ENCODE data around the gene TPRG1.

TPRG1 gene, protein sequence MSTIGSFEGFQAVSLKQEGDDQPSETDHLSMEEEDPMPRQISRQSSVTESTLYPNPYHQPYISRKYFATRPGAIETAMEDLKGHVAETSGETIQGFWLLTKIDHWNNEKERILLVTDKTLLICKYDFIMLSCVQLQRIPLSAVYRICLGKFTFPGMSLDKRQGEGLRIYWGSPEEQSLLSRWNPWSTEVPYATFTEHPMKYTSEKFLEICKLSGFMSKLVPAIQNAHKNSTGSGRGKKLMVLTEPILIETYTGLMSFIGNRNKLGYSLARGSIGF

DNA sequence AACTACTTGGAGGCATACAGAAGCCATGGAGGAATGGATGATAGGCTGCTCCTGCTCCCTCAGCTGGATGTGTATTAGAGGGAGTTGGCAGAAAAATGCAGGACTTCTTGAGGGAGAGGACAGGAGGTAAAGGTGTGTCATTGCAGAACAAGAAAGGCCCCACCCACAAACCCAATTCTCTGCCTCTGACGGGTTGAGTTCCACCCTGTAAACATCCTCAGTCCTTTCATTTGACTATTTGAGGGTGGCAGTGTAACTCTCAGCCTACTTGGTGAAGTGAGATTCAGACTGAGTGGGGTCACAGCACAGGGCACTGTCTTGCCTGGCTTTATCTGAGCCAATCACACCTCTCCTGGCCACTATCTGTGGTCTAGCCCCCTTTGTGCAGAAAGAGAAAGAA, at the start of gene TPRG1:
TPRG1 (plus strand) TSS at position 265 of the 400 bp plus-strand sequence. CDS start 35,414 bp downstream, outside the sequence.
- no peak for DNase-seq (ENCODE audit: low read depth in 2 of 2)

DNA sequence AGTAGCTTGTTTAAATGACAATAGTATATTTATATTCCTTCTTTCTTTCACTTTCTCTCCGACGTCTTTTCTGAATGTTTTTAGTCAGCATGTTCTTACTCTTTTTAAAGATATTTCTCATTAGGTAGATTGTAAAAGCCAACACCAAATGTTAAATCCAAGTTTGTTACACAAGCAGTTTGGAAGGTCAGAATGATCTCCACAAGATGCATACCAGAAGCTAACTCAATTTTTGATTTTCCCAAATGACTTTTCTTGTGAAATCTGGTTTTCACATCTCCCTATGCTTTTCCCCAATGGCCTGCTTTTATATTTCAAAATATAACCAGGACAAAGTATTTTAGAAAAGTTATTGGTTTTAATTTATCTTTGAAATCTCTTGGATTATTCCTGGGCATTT, 49.7 kb upstream of the TPRG1 start:
- no peak for DNase-seq (ENCODE audit: low read depth in 2 of 2)

DNA sequence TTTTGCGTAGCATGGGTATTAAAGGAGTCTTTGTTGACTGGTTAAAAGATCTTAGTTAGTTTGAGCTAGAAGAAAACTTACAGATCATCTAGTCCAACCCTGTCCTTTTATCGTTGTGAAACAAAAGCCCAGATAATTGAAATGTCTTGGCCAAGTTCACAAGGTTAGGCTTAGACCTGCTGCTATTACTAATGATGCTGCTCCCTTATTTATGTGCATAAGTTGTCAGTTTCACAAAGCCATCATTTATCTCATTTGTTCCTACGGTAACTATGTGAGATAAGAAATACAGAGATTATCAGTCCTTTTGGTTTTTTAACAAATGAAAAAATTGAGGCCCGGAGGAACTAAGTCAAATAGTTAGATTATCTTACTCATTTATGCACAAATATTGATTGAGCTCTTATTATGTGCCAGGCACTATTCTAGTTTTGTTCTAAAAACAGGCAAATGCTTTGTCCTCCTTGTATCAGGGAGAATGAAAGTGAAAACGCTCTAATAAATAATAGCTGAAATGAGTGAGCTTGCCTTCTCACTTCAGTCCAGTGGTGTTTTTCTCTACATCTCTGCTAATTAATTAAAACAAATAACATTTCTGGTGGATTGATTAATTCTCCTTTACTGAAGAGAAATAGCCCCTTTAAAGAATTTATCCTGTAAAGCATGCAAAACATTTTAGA, 49.1 kb upstream of the TPRG1 start:
- DNase-seq (ENCODE audit: low read depth in 2 of 2) = no peak

DNA sequence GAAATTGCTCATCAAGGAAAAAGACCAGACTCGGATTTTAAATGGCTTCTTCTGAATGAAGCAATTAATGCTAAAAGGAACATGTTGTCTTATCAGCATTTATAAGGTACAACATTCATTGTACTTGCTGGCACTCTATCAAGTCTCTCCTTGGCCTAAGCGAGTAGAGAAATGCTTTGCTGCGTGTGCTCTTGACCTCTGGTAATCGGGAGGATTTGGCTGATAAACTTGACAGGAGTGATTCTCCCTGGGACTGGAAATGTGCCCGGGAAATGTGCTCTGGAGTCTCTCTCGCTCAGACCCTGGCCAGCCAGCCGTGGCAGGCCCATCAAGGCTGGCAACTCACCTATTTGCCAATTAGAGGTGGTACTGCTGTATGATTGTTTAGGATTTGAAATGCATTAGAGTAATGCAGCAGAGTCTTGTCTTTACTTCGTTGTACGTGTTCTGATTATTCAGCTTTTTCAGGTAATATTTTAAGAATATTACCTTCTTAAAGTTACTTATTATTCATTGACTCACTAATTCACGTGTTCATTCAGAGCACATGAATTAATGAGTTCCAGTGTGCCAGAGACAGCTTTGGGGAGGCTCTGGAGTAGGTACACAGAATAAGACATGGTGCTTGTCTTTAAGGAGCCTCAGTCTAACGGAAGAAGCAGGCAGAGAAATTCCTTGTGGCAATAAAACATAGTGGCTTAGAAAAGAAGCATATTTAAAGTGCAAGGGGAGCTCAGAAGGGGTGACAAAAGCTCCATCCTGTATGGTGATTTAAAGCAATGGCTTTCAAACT, 48.0 kb upstream of the TPRG1 start:
- no peak for DNase-seq (ENCODE audit: low read depth in 2 of 2)

DNA sequence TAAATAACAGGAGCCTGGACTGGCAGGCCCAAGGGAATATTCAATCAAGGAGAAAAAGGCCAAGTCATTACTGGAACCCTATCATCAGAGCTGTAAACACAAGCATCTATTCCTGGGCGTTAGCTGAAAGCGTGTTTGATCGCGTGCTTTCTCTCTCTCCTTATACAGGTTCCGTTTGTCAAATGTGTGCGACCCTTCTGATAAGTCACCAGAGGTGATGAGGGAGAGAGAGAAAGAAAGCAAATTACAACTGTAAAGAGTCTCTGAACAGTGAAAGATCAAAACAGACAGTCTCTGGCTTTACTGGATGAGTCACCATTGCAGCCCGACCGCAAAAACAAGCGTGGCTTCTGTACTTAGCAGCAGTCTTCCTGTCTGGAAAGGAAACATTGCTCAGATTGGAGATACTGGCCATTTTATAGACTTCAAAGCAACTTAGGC, 39.5 kb upstream of the TPRG1 start:
- DNase-seq (ENCODE audit: low read depth in 2 of 2) = peak; percentile 42 to 62

DNA sequence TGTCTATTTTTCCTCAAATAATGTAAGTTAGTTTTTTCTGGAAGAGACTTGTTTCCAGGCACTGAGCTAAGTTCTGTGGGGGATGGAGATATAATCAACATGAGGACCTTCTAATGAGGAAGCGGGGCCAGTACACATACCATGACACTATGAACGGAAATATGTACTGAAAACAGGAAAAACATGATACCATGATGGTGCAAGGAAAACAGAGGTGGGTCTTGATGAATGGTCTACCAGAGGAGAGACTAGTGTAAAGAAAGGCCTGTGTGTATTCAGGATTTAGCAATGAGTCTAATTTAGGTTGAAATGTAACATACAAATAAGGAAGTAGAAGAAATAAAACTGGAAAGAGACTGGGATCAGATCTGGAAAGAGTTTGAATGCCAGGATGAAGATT, 38.9 kb upstream of the TPRG1 start:
- DNase-seq (ENCODE audit: low read depth in 2 of 2) = no peak

DNA sequence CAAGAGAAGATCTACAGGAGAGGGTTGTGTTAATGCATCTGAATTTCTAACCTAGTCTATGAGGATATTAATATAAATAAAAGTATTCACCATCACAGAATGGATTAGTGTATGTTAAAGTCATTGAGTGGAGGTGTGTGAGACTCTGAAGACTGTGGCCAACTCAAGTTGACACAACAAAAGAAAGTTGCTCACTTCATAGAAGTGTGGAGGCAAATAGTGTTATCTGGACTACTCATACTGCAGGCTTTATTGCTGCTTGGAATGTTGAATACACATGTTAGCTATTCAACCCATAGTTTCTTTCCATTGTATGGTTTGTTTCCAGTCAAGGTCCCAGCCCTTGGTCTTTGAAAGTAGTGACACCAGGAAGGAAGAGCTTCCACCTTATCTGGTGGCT, 38.0 kb upstream of the TPRG1 start:
- no peak for DNase-seq (ENCODE audit: low read depth in 2 of 2)

DNA sequence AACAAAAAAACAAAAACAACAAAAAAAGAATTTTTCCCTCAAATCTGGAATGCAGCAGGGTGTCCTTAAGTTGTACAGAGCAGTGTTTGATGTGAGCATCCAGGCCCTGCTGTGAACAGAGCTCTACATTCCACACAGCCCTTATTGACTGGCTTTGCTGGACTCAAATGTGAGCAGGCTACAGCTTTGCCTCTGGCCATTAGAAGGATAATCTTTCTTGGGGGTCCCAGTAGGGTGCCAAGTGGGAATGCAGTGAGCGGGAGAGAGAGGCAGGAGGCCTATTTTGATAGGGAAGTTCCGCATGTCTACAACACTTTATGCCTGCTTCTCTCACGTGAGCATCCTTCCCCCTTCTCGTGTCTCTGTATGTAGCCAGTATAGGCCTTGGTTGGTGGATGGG, 34.4 kb upstream of the TPRG1 start:
- no peak for DNase-seq (ENCODE audit: low read depth in 2 of 2)

DNA sequence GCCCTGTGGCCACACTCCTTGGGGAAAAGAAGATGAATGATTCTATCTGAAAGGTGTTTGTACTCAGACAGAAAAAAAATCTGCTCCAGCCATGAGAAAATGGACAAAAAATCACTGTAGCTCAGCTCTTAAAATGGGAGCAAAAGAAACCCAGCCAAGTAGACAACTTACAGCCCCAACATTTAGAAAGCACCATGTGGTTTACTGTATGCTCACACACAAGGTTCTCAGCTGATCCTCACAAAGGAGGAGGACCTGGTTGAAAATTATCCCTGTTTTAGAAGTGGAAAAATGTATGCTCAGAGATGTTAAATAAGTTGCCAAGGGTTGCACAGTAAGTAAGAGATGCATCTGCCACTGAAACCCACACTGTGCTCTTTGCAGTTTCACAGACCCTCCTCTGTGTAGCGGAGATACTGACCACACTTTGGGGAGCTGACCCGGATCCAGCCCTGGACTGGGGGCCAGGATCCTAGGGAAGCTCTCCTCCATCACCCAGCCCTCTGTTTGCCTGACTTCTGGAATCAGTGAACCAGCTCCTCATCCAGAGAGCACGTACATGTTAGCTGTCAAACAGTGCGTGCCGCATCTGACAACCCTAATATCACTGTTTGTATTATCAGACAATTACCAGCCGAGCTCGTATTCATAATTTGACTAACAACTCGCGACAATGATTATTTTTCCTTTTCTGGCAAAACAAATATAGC, 32.7 kb upstream of the TPRG1 start:
- no peak for DNase-seq (ENCODE audit: low read depth in 2 of 2)

DNA sequence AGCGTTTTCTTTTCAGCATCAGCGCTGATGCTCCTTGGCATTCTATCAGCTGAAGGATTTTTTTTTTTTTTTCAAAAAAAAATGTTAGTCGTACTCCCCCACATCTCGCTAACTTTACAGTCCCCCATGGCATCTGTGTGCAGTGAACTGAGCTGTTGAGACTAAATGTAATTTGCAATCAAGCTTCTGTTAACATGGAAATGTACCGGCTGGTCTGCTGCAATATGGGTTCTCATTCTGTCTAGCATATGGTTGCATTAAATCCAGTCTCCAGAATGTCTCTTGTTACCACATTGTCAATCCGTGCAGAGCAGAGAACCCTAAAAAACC, 32.2 kb upstream of the TPRG1 start:
- no peak for DNase-seq (ENCODE audit: low read depth in 2 of 2)

DNA sequence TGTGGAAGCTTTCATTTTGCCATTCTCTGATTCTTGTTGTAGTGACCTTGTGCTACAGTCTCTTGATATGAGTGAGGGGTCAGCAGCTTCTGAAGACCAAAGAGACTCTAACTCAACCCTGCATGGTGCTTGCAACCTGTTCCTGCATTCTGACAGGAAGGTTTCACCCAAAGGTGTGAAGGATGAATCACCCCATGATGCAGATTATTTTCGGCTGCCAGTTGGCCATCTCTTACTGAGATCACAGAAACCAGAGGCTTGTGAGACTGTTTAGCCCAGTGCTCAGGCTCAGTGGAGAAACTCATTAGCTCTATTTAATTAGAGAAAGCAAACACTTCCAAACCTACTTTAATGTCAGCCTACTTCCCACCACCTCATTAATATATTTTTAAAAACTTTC, 29.2 kb upstream of the TPRG1 start:
- DNase-seq (ENCODE audit: low read depth in 2 of 2) = no peak

DNA sequence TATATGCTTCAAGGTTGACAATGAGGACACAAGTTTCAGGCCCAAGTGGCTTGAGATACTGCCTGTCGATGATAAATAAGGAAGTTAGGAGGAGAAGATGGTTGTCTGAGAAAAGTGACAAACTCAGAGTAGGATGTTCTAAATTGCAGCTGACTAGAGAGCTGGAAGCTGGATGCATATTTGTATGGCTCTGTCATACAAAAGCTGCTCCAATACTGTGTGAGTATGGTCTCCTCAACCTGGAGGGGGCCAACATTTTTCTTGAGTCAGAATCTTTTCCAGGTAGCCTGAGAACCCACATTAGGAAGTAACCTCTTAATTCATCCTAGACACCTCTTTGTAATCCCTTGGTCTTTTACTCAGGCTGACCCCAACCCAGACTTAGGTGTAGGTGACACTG, 28.4 kb upstream of the TPRG1 start:
- DNase-seq (ENCODE audit: low read depth in 2 of 2) = no peak

DNA sequence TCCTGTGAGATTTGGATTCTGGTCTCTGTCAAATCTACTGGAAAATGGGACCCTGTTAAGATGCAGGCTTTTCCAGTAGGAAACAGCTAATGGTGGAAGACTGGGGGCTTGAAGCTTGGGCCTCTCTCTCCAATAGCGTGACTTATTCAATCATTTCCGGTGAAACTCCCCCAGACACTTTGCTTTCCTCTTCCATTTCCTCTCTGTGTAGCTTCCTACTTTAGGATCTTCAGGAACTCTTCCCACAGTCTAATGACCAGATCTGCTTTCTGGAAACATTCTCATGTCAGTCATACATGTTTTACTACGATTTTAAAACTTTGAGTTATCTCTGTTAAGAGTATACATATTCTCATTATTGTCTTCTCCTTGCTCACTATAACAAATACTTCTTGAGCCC, 28.0 kb upstream of the TPRG1 start:
- no peak for DNase-seq (ENCODE audit: low read depth in 2 of 2)

DNA sequence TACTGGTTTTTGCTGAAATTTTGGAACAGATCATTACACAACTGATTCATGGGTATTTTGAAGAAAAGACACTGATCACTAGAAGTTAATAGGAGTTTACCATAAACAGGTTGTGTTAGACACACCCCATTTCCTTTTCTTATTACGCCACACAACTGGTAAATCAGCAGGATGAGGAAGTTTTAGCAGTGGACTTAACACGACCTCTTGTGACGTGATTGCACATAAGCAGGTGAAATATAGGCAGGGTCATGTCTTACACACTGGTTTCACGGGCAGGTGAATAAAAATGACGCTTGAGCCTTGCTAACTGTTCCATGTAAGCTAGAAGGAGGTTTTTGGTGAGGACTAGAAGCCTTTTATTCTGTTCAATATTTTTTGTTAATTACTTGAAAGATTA, 27.1 kb upstream of the TPRG1 start:
- DNase-seq (ENCODE audit: low read depth in 2 of 2) = no peak

DNA sequence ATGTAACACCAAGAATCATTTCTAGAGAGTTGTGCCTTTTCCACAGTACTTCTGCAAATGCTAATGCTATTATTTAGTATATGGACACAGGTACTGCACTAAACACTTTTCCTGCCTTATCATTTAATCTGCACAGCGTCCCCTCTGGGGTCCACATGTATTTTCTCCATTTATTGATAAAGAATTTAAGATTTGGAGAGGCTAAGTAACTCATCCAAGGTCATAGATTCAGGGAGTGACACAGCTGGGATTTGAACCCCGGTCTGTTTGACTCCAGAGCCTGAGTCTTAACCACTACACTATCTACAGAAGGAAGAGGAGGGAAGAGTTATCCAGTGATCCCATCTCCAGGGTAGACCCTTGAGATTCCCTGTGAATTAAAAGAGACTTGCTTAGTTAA, 24.9 kb upstream of the TPRG1 start:
- no peak for DNase-seq (ENCODE audit: low read depth in 2 of 2)

DNA sequence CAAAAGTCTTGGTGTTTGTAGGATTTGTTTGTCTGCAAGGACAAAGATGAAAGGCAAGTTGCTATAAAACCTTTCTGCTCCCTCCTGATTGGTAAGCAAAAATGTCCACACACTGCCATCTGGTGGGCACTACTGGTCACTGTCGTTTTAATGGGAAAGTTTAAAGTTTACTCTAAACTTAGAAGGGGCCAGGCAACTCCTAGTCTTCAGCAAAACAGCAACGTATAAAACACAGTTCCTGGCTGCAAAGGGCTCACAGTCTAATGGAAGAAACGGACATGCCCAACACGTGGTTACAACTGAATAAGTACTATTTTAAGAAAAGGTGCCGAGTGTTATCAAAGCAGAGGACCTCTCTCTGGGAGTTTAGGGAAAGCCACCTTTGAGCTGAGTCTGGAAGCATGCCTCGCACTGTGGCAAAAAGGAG, 23.7 kb upstream of the TPRG1 start:
- peak; percentile 55 to 64 for DNase-seq (ENCODE audit: low read depth in 2 of 2)

DNA sequence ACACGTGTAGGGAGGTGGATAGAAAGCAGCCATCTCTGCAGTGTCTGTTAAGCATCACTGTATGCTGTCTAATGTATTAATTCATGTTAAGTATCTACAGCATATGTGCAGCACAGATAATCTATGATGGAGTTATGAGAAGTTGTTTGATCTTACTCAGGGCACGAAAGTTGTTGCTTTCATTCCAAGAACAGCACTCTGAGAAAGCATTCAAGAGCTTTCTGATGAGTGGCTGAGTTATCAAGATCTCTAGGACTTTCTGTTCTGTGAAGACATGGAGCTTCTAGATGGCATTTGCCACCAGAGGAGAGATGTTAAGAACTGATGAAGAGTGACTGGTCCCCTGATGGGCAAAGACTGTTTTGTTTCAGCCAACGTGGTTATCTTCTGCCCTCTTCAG, 22.6 kb upstream of the TPRG1 start:
- no peak for DNase-seq (ENCODE audit: low read depth in 2 of 2)

DNA sequence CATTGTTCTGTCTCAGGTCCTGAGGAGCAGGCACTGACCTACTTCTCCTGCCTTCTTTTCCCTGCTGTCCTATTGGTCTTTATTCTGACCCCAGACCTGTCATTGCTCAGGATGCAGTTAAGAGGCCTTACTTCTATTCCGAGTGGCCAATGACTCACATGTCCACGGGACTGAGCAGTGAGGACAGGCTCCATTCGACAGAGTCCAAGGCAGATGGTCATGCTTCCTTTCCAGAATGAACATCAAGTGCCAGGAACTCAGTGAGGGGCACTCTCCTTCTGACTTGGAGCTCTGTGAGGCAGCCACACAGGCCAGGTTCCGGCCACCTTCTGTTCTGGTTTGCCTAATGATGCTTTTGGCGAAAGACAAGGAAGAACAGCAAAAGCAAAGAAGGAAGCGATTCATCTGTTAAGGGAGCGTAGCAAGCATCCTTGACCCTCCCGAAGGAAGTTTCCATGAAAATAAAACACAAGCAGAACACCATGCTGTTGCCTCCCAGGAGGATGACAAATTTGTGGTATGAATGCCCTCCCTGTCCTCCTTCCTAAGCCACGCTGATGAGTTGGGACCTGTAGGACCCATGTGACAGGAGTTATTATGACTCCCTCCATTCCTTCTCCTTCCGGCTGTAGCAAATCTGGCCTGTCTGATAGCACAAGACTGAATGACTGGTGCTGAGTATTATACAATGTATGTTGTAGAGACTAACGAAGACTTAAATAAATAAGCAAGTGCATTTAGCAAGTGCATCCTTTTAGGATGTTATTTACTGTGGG, 14.4 kb upstream of the TPRG1 start:
- no peak for DNase-seq (ENCODE audit: low read depth in 2 of 2)

DNA sequence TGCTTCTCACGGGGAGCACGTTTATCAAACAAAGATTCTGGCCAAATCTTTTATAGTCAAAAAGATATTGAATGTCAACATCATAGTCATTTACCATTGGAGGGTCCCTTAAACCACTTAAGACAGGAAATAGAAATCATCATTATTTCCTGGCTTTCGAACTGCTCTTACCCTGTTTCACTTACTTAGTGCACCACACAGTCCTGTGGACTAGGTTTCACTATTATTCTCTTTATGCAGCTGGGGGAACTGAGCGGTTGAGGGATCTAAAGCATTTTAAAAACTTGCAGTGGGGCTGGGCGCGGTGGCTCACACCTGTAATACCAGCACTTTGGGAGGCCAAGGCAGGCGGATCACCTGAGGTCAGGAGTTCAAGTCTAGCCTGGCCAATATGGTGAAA, 13.7 kb upstream of the TPRG1 start:
- no peak for DNase-seq (ENCODE audit: low read depth in 2 of 2)

DNA sequence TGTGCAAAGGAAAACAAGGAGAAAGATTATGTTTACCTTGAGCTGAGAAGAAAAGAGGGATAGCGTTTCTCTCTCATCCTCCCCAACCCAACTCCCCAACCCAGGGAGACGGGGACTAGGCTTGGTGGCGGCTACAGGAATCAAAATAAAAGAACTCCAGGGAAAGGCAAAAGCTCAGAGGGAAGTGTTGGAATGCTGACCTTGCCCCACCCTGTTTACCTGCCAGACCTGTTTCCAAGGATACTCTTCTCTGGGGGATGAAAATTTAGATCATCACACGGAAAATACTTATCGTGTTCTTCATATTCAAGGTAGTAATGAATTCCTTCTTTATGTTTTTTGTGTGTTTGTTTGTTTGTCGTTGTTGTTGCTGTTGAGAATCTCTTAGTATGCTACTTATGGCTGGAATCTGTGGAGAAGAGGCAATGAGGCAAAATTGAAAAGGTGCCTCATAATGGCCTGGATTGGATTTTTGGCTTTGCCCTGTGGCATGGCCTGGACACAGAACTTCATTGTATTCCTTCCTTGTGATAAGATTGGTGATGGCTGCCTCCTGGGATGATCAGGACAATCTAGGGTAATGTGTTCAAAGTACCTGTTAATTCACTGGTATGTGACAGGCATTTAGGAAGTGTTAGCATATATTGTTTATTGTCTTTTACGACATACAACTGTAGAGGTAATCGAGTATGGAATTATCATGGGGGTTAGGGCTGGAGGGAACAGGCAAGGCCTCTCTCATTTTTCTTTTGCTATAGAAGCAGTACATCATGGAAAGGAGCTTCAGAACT, 11.1 kb upstream of the TPRG1 start:
- no peak for DNase-seq (ENCODE audit: low read depth in 2 of 2)

Measured in stimulated activated CD4-positive, alpha-beta T cell treated with anti-CD3 and anti-CD28 coated beads, Interleukin-1b, Interleukin-23, amount 100 ng/mL, for 4 hours (primary cell).